ENCODE measurements around the gene RBCK1. TPM values are rescaled to one million over a fixed set of nuclear protein-coding genes. Genes with fewer than 3 reads are reported as not detected.
"Not testable (repeated sequence)": the region's sequence is repeated elsewhere in the genome, so short reads cannot be mapped to it uniquely, and the experiment has no call there.

RBCK1 gene
- total RNA-seq, 1 donor from 2014 or later, result 15.1 TPM

GRCh38 chr20:437787-438486 lies 29.8 kb downstream of the RBCK1 start:
- no peak for DNase-seq

GRCh38 chr20:438571-439469 lies 30.7 kb downstream of the RBCK1 start:
- DNase-seq, result no peak

GRCh38 chr20:440148-440547 lies 32.0 kb downstream of the RBCK1 start:
- no peak for DNase-seq

- DNase-seq, result no peak
These were observed 32.5 kb downstream of the RBCK1 start for GRCh38 chr20:440636-441035.

DNA sequence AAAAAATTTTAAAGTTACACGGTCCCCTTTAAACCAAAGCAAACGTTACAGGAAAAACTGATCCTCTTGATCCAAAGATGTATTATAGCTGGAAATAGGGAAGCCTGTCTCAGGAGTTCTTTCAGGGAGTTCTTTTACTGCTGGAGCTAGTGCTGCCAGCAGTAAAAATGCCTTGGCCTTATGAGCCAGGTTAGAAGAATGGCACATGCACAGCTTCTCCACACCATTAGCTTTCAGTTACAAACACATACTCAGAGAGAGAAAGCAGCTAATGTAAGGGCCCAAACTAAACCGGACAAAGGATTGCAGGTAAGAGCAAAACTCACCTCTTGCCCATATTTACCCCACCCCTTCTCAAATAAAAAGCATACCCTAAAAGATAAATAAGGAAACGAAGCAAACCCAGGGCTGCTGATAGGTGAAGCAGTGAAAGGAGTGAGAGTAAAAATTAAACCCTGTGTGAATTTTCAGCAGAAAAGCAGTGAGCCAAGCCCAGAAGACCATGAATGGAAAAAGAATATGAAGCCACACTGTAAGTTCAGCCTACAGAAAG lies 35.2 kb downstream of the RBCK1 start:
- DNase-seq, result no peak

DNA sequence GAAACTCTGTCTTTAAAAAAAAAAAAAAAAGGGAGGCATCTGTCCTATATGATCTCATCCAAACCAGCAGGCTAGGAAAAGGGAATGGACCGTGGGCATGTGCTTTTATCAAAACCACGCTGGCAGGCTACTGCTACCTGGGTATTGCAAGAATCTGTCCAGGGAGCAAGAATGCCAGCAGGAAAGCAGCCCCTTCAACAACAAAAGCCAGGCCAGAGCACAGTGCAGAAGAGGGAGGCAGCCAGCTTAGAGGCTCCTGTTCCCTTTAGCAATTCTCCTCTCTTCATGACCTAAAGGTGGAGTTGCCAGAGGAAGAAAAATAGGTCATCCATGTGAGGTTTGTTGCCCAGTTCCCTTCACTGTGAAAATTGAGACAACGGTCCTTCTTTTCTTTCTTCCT lies 36.0 kb downstream of the RBCK1 start:
- DNase-seq, result no peak

- DNase-seq, result no peak
These were observed 36.8 kb downstream of the RBCK1 start for GRCh38 chr20:444862-445426.

GRCh38 chr20:445514-446336 lies 37.6 kb downstream of the RBCK1 start:
- no peak for DNase-seq

DNA sequence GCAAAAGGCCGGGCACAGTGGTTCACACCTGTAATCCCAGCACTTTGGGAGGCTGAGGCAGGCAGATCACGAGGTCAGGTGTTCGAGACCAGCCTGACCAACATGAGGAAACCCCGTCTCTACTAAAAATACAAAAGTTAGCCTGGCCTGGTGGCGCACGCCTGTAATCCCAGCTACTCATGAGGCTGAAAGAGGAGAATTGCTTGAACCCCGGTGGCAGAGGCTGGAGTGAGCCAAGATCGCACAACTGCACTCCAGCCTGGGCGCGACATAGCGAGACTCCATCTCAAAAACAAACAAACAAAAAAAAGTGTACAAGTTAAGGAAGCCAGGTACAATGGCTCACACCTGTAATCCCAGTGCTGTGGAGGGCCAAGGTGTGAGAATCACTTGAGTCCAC lies 43.9 kb downstream of the RBCK1 start:
- DNase-seq, result not testable (repeated sequence)

DNA sequence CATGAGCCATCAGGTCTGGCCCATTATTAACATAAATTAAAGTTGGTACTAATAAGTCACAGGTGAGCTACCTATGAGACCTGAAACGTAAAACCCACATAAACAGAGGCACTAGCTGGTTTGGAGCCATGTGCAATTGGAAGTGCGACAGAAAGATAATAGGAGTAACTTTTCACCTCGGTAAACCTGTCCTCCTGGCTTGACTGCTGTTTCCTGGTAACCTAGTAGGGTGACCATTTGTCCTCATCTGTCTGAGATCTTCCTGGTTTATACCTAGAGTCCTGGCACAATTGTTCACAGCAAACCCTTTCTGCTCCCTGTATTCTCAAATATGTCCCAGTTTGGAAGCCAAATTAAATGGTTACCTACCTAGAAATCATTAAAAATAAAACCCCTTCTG lies 46.9 kb downstream of the RBCK1 start:
- no peak for DNase-seq

DNA sequence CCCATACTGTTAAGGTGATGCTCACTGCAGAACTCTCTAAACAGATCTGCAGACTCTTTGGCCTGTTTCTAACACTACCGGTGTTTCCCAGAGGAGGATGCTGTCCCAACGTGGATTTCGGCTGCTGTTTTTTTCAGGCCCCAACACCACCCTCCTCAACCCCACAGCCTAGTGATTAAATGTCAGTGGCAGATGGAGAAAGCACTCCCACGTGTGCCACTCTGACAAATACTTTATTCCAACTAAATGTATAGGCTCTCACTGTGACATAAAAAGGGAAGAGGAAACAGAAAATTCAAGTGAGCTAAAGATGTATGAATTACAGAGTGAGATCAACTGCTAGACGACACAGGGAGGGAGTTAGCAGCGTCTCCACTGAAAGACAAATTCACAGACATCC lies 50.7 kb downstream of the RBCK1 start:
- no peak for DNase-seq

DNA sequence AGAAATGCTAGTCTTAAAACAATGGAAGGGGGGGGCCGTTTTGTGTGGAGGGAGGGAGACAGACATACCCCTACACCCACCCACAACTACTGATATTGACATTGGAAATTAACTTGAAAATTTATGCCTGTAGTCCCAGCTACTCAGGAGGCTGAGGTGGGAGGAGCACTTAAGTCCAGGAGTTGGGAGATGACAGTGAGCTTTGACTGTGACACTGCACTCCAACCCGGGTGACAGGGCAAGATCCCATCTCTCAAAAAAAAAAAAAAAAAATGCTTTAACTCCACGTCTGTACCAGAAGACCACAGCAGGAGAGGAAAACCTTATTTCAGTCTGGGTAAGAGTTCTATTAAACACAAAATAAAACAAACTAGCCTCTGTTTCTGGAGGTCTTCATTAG lies 52.1 kb downstream of the RBCK1 start:
- no peak for DNase-seq

DNA sequence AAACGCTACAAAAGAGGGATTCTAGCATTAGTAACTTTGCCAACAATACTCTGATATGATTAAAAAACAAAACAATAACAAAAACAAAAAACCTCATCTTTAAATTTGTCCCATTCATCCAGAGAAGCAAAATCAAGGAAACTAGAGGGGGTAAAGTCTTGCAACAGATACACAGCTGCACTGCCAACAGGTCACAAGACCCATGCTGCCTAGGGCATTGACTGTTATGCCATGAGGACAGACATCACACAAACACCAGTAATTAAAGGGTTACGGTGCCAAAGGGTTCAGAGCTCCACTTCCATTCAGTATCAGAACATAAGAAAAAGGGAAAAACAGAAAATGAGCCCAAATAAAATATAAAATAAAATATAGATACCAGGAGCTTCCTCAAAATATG lies 52.6 kb downstream of the RBCK1 start:
- no peak for DNase-seq

- no peak for DNase-seq
These were observed 53.4 kb downstream of the RBCK1 start for GRCh38 chr20:461254-462198.

DNA sequence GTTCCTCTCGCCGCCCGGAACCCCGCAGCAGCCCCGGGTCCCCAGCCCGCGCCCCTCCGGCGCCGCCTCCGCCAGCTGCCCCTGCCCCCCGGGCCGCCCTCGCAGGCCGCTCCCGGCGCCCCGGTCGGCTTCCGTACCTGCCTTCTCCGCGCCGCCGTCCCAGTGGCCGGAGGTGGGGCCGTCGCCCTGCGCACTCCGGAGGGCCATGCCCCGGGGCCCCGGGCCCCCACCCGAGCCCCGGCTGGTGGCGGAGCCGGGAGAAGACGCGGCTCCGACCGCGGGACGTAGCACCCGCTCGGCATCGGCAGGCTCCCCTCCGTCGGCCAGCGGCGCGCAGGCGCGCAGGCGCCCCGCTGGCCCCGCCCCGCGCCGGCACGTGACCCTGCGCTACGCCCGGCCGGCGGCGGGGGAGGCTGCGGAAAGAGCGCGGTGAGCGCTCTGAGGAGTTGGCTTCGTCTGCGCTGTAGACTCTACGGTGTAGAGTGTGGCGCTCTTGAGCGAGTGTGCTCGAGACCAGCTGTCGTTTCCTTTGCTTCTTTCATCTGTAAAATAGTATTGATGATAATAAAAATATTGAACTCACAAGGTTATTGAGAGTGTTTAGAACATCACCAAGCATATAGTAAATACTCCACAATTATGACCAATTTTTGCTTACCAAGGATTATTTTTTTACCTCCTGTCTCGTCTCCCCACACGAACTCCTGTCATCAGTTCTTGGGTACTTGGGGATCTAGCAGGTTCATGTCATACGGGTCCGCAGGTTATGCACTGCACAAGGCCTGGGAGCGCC lies 54.3 kb downstream of the RBCK1 start, which contains the start of gene TBC1D20:
TBC1D20 (minus strand) TSS at position 335 of the 793 bp plus-strand sequence; CDS start at position 207, 128 bp downstream.
- peak; percentile 62 for DNase-seq

GRCh38 chr20:467755-468154 lies 59.7 kb downstream of the RBCK1 start:
- DNase-seq, result no peak

DNA sequence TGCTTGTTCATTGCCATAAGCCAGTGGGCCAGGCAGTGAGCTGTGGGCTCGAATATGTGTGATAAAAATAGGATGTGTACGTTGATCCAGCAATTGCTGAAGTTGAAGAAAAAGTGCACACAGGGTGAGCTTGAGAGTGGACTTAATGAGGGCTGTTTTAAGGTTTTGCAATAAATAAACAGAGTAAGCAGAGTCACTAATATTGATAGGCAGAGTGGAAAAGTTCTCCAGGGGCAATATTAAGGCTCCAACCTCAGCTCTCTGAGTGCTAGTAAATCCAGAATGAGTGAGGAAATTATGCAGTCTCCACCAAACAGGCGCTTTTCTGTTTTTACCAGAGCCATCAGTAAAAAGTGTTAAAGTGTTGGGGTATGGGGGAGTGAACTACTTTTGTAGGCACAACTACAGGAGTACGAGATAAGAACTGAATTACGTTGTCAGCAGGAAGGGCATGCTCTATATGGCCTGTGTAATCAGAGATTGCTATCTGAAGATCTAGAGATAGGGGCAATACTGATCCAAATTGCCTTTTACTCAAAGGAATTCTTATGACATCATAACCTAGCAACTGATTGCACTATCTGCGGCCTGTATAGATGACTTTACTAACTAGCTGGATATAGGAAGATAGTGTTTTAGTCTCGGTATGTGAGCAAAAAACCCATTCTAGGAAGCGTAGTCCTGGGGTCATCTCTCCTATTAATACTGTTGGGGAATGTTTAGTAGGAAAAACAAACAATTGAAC lies 61.8 kb downstream of the RBCK1 start:
- DNase-seq, result no peak

DNA sequence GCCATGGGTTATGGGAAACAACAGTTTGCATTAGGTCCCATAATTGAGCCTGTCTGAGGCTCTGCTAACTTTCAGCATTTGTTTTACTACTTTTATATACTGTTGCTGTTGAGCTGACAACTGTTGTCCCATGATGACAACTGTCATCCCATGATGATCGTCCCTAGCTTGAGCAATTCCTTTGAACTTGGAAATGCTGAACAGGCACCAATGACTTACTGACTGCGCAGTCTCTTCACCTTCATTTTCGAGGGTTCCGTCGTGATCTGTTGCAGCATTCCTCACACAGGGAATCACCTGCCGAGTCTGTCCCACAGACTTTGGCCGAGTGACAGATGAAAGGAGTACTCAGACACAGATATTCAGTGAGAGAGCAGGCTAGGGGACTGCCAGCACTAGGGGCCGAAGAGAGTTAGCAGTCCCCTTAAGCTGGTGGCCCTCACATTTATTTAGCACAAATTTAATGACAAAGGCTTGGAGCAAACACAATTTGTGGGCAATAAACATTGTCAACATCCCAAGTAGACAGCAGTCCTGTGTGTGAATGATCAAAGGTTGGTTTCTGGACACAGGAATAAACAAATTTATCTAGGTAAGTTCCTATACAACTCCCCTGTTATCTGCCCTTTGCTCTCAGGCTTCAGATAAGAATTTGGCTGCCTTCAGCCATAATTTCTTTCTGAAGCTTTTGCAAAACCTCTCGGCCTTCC lies 64.2 kb downstream of the RBCK1 start:
- no peak for DNase-seq

DNA sequence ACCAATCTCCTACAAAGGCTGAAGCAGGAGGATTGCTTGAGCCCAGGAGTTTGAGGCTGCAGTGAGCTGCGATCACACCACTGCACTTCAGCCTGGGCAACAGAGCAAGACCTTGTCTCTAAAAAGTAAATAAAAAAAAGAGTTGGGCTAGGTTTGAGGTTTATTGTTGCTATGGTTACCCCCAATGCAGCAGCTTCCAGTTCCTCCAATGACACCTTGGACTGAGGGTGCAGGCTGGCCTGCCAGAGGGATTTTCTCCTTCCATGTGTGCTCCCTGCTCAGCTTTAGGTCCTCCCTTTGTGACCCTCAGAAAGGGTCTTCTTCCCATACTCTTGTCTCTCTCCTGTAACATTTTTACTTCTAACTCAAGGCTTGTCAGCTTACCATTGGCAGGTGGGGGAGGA lies 64.8 kb downstream of the RBCK1 start:
- no peak for DNase-seq
